K562 (cell line): ENCODE results near the gene COL1A2. TPM values are rescaled to one million over a fixed set of nuclear protein-coding genes. Genes with fewer than 3 reads are reported as not detected.

Source experiments
- ATAC-seq: fragments of 200-7000 bp; cut with Tn5 transposase; 3 replicates; pipeline ENCODE4 v1.9.1; 2020; ENCODE audit warnings: moderate library complexity
- BruUV-seq: library from RNA; stranded (reverse); fragments of 400-500 nt; replicated peaks from 2 replicates; lab custom pipeline; 2021; lab: Mats Ljungman, UMichigan
- CTCF ChIA-PET: fragments of 300-600 bp; formaldehyde crosslinking; extraction: SDS; loops from one replicate; lab custom pipeline; 2021; ENCODE audit warnings: low intra/inter-chr PET ratio; lab: Yijun Ruan, JAX
- POLR2A ChIA-PET: fragments of 300-600, 350-650 bp; sonication (Branson Sonifier 250); formaldehyde crosslinking; extraction: SDS; loops from one replicate; lab custom pipeline; 2021; ENCODE audit warnings: antibody characterized with exemption, inconsistent platforms; lab: Yijun Ruan, JAX
- DNase-seq, 4 experiments: peaks; one replicate each; pipeline versions ENCODE4 v3.0.0 to v3.0.0-alpha.2; 2011 to 2018; ENCODE audit warnings: low spot score in 3 of 4, mixed read lengths in 3 of 4; ENCODE audit errors: extremely low read depth in 1 of 4
- FAIRE-seq: peaks from 2 replicates; lab custom pipeline; 2011; peaks lifted over from hg19 to GRCh38; lab: Jason Lieb, UNC
- H2AFZ ChIP-seq: 2 replicates; pipeline ENCODE4 v1.6.0; 2011; ENCODE audit warnings: low read depth, low read length, control low read depth, inconsistent platforms
- H3K27ac ChIP-seq: fragments of 200-600 bp; 3 replicates; pipeline ENCODE4 v1.8.0; 2011; ENCODE audit warnings: low read depth, mild to moderate bottlenecking, control low read depth, inconsistent platforms, low read length, moderate library complexity, mixed read lengths; ENCODE audit errors: extremely low read depth
- H3K27me3 ChIP-seq, 2 experiments: fragments of 300-600 bp in 1 of 2; 2 replicates in 1 of 2; 3 replicates in 1 of 2; pipeline versions ENCODE4 v1.6.0 to v1.8.0; 2011; ENCODE audit warnings: inconsistent platforms in 2 of 2, low read length in 2 of 2, mild to moderate bottlenecking in 1 of 2, mixed read lengths in 1 of 2, moderate library complexity in 1 of 2; ENCODE audit not compliant: control insufficient read depth in 2 of 2, insufficient read depth in 2 of 2
- H3K36me3 ChIP-seq: fragments of 300-600 bp; 3 replicates; pipeline ENCODE4 v1.8.0; 2011; ENCODE audit warnings: mild to moderate bottlenecking, low read length, inconsistent platforms; ENCODE audit not compliant: control insufficient read depth, insufficient read depth
- H3K4me1 ChIP-seq, 2 experiments: fragments of 200-600 bp in 1 of 2; replicated peaks in 1 of 2; 2 replicates in 1 of 2; 3 replicates in 1 of 2; pipeline versions ENCODE4 v1.5.1 to v1.8.0; 2011; ENCODE audit warnings: inconsistent platforms in 2 of 2, low read length in 2 of 2, mild to moderate bottlenecking in 1 of 2, mixed read lengths in 1 of 2, moderate library complexity in 1 of 2; ENCODE audit not compliant: control insufficient read depth in 2 of 2, insufficient read depth in 2 of 2
- H3K4me2 ChIP-seq: 2 replicates; pipeline ENCODE4 v1.6.1; 2011; ENCODE audit warnings: low read length, control low read depth, inconsistent platforms, mixed read lengths; ENCODE audit not compliant: insufficient read depth
- H3K4me3 ChIP-seq: fragments of 200-600 bp; sonication (generic), shearing (Covaris generic); 2 replicates; pipeline ENCODE4 v1.5.1; 2016; ENCODE audit warnings: control low read depth, inconsistent platforms
- H3K79me2 ChIP-seq: fragments of 200-600 bp; 3 replicates; pipeline ENCODE4 v1.8.0; 2011; ENCODE audit warnings: low read length, inconsistent platforms; ENCODE audit not compliant: control insufficient read depth, insufficient read depth
- H3K9ac ChIP-seq, 2 experiments: 2 replicates each; pipeline versions ENCODE4 v1.6.0 to v1.6.1; 2011; ENCODE audit warnings: low read depth in 2 of 2, low read length in 2 of 2, control low read depth in 1 of 2, inconsistent platforms in 1 of 2, mild to moderate bottlenecking in 1 of 2, mixed read lengths in 1 of 2; ENCODE audit not compliant: insufficient read depth in 1 of 2
- H3K9me1 ChIP-seq: one replicate; pipeline ENCODE4 v1.6.0; 2011; ENCODE audit warnings: inconsistent platforms, mild to moderate bottlenecking, low read length, moderate library complexity; ENCODE audit not compliant: control insufficient read depth, insufficient read depth
- H3K9me3 ChIP-seq: replicated peaks from 2 replicates; pipeline ENCODE4 v1.5.1; 2011; ENCODE audit warnings: low read depth, low read length, inconsistent platforms; ENCODE audit not compliant: control insufficient read depth, insufficient read depth
- H4K20me1 ChIP-seq: replicated peaks from 2 replicates; pipeline ENCODE4 v1.6.1; 2011; ENCODE audit warnings: low read length, inconsistent platforms, mixed read lengths; ENCODE audit not compliant: control insufficient read depth, insufficient read depth
- FOXA1 ChIP-seq: fragments of 450-650 bp; IDR thresholded peaks from 2 replicates; pipeline ENCODE4 v1.6.1; 2016; ENCODE audit warnings: mild to moderate bottlenecking, borderline replicate concordance
- KLF13 ChIP-seq: fragments of 450-650 bp; IDR thresholded peaks from 2 replicates; pipeline ENCODE4 v1.6.1; 2016; ENCODE audit warnings: missing genetic modification characterization, low read depth, mild to moderate bottlenecking, missing compliant biosample characterization, moderate library complexity, borderline replicate concordance
- MYNN ChIP-seq, 2 experiments: sonication (generic); formaldehyde crosslinking in 1 of 2; IDR thresholded peaks; 2 replicates each; pipeline versions ENCODE4 v1.5.0 to v1.6.1; 2016 to 2020; ENCODE audit warnings: antibody characterized with exemption in 1 of 2, missing genetic modification reagents in 1 of 2
- NFIC ChIP-seq: fragments of 450-650 bp; IDR thresholded peaks from 2 replicates; pipeline ENCODE4 v1.6.1; 2017; ENCODE audit warnings: mild to moderate bottlenecking, inconsistent platforms
- RBM17 ChIP-seq: fragments of 200-400 bp; formaldehyde crosslinking; IDR thresholded peaks from 2 replicates; pipeline ENCODE4 v1.6.1; 2017; ENCODE audit warnings: low read depth, mild to moderate bottlenecking, low read length, borderline replicate concordance
- TCF7 ChIP-seq: sonication (generic); IDR thresholded peaks from 2 replicates; pipeline ENCODE4 v1.6.1; 2016; ENCODE audit warnings: antibody characterized with exemption, borderline replicate concordance
- ZNF354B ChIP-seq: fragments of 250-450 bp; sonication (Bioruptor Pico); IDR thresholded peaks from 2 replicates; pipeline ENCODE4 v1.4.0; 2020
- ZZZ3 ChIP-seq: fragments of 450-650 bp; IDR thresholded peaks from 2 replicates; pipeline ENCODE4 v1.6.1; 2016; ENCODE audit warnings: antibody characterized with exemption, mild to moderate bottlenecking, moderate library complexity
- WGBS: fragments of 100-300 bp; shearing (Covaris generic); methylation state at CpG from one replicate; pipeline ENCODE4 v1.1.6; 2016; ENCODE audit warnings: low coverage, mixed read lengths; ENCODE audit not compliant: insufficient coverage; ENCODE audit errors: missing lambda C conversion rate; 5-methylcytosine and 5-hydroxymethylcytosine counted together
- in situ Hi-C: fragments of 300-500 bp; cut with MboI; formaldehyde crosslinking; loops from 4 replicates; pipeline ENCODE4 v1.15.0; 2018; ENCODE audit warnings: inconsistent platforms, mixed read lengths
- intact Hi-C: fragments of 100-400 bp; cut with micrococcal nuclease; formaldehyde crosslinking; loops from 2 replicates; pipeline ENCODE4 v1.14.2; 2022
- polyA plus RNA-seq, 8 experiments: library from polyadenylated mRNA; depleted of rRNA in 4 of 8; stranded (reverse) in 5 of 8; unstranded in 3 of 8; fragments of >200 nt; fragmentation: Nextera tagmentation in 2 of 8; fragmentation: Illumina TruSeq in 1 of 8; extraction: Ambion mirVana in 2 of 8; extraction: Trizol in 1 of 8; gene quantifications; 2 replicates each; pipeline versions ENCODE4 v1.2.1 to v1.2.3, GENCODE V29; 2011 to 2014; ENCODE audit warnings: inconsistent platforms in 1 of 8, missing spikeins in 1 of 8
- total RNA-seq, 7 experiments: library from RNA; depleted of rRNA in 6 of 7; stranded (reverse); fragments of >200 nt in 6 of 7; fragmentation: Illumina TruSeq in 2 of 7; extraction: Trizol in 2 of 7; gene quantifications; 2 replicates each; pipeline versions ENCODE4 v1.2.1 to v1.2.3, GENCODE V29; 2011 to 2021; ENCODE audit warnings: low replicate concordance in 1 of 7
- TF ChIP-seq, protein P1 (sequence below): fragments of 450-650 bp; formaldehyde crosslinking; IDR thresholded peaks from 2 replicates; pipeline ENCODE4 v1.4.0; 2020; ENCODE audit warnings: mild to moderate bottlenecking, moderate library complexity

The COL1A2 gene
- total and polyA plus RNA-seq, 9 of the 15 experiments (the other 6 are each of a cell fraction or from before 2014, with no cell fraction given) = 0.94 to 11.6 (median 1.7) TPM

GRCh38 chr7:94429153-94429552 lies 34.5 kb downstream of the COL1A2 start:
- 0% methylated on average over 1 of the region's 1 CpG for WGBS
- CTCF ChIA-PET = no interaction called here
- no peak for TF ChIP-seq ZNF354B
- no peak for TF ChIP-seq MYNN (IDR thresholded peaks at IDR 0.05)
- no peak for TF ChIP-seq MYNN (CRISPR knock-in tag; IDR thresholded peaks at IDR 0.05)
- no peak for TF ChIP-seq FOXA1
- no peak for TF ChIP-seq KLF13
- TF ChIP-seq NFIC = no peak
- no peak for TF ChIP-seq ZZZ3
- no peak for TF ChIP-seq RBM17
- TF ChIP-seq TCF7 = no peak
- TF ChIP-seq, protein P1, sequence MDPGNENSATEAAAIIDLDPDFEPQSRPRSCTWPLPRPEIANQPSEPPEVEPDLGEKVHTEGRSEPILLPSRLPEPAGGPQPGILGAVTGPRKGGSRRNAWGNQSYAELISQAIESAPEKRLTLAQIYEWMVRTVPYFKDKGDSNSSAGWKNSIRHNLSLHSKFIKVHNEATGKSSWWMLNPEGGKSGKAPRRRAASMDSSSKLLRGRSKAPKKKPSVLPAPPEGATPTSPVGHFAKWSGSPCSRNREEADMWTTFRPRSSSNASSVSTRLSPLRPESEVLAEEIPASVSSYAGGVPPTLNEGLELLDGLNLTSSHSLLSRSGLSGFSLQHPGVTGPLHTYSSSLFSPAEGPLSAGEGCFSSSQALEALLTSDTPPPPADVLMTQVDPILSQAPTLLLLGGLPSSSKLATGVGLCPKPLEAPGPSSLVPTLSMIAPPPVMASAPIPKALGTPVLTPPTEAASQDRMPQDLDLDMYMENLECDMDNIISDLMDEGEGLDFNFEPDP (CRISPR knock-in tag) = no peak
- in situ Hi-C loops (loop anchor here (25.0 kb wide), 1 partner anchor 1058 kb away; the partner anchor contains the start of gene ASB4), intact Hi-C loops (no loop called here)
- H3K27me3 ChIP-seq = 0 out of 5 replicates have a peak, but pooled peaks cover 0 to 4% of the 10 kb centered on the region in 2 experiments
- no peaks in the 10 kb centered on the region for H3K9me1 ChIP-seq
- no peak overlapping the region for H3K27ac ChIP-seq
- no peak overlapping the region for H2AFZ ChIP-seq
- FAIRE-seq (no peak), DNase-seq (no peak), ATAC-seq (no peak)
- no TSS peak for BruUV-seq
- H3K4me3 ChIP-seq = no peak overlapping the region
- no peaks in the 10 kb centered on the region for H3K9me3 ChIP-seq
- H3K79me2 ChIP-seq = no peaks in the 10 kb centered on the region
- POLR2A ChIA-PET = interaction anchor here (0.6 kb wide), 1 partner anchor 1586 kb away, joined by 3 read pairs; no protein-coding TSS in a partner anchor
- no peak overlapping the region for H3K9ac ChIP-seq
- H3K36me3 ChIP-seq = no peaks in the 10 kb centered on the region
- H4K20me1 ChIP-seq = no peaks in the 10 kb centered on the region
- H3K4me2 ChIP-seq = no peak overlapping the region
- no peaks in the 10 kb centered on the region for H3K4me1 ChIP-seq
